ENCODE results near the gene RRM1.

GRCh38 chr11:4156571-4156970 lies 62.0 kb downstream of the RRM1 start:
- TF ChIP-seq TAF1 (IDR thresholded peaks at IDR 0.05; ENCODE audit: borderline replicate concordance, insufficient read depth, low read length) (no peak), REST (IDR thresholded peaks at IDR 0.05; ENCODE audit: insufficient read depth in 1 of 2, low read depth in 2 of 2, low read length in 2 of 2) (no peak)

Data from PFSK-1 (cell line).